Measurements from ENCODE around the gene SSTR4. TPM values are rescaled to one million over a fixed set of nuclear protein-coding genes. Genes with fewer than 3 reads are reported as not detected.

The SSTR4 gene
- total and polyA plus RNA-seq, 2 donors (not counting 3 experiments of a cell fraction or from before 2014, with no cell fraction given) = not detected

DNA sequence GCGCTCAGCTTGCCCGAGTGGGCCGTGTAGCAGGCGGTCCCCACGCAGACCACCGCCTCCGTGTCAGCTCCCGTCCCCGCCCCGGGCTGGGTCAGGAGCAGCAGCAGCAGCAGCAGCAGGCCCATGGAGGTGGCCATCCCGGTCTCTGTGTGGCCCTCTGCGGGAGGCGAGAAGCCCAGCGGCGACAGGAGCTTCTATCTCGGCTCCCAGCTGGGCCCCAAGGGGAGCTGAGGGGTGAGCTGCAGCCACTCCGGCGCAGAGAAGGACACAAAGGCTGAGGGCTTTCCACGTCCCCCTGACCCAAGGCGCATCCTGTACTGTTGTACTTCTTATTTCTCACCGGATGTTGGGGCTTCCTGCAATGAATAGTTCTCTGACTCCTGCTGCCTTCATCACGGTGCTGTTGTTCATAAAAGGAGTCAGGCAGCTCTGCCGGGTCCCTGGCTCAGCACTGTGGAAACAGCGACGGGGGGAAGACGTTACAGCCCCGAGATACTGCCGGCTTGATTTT lies 51.0 kb downstream of the SSTR4 start, which contains the start of gene CD93:
Gene CD93, minus strand, starts transcription at position 269 of the 511 bp plus-strand sequence. Its CDS starts 132 bp downstream, at position 137.
- ChIA-PET CTCF (interaction anchor here (0.8 to 4.8 kb wide), 19 partner anchors 13 to 394 kb away, joined by 3 to 36 read pairs (median 11); partner anchors contain the start of gene THBD), POLR2A (interaction anchor here (0.6 to 2.8 kb wide), 11 partner anchors 14 to 272 kb away, joined by 3 to 20 read pairs (median 8); no protein-coding TSS in a partner anchor)
- Histone ChIP-seq H3K4me3 (replicated peaks in 1 of 3; ENCODE audit: insufficient read depth in 1 of 3, low read depth in 1 of 3, low read length in 3 of 3) (peak within 1 kb of the TSS; percentile 30 to 93 (median 82)), H3K9me1 (replicated peaks; ENCODE audit: control insufficient read depth, extremely low read depth, insufficient read depth, low read length) (no peaks in the 10 kb centered on the region), H2AFZ (ENCODE audit: low read depth, low read length) (peak within 1 kb of the TSS; percentile 5), H3K27ac (ENCODE audit: insufficient read depth, low read depth, low read length) (peak within 1 kb of the TSS; percentile 98), H3K79me2 (ENCODE audit: control insufficient read depth, insufficient read depth, low read length) (peaks cover 48% of the 10 kb centered on the region), H3K4me2 (ENCODE audit: insufficient read depth, low read length) (peak within 1 kb of the TSS; percentile 95), H3K9me3 (replicated peaks; ENCODE audit: control insufficient read depth, insufficient read depth, low read length) (no peaks in the 10 kb centered on the region), H4K20me1 (replicated peaks; ENCODE audit: control insufficient read depth, extremely low read depth, insufficient read depth, low read length) (no peaks in the 10 kb centered on the region), H3K9ac (replicated peaks; ENCODE audit: extremely low read depth, insufficient read depth, low read length) (peak within 1 kb of the TSS; percentile 96), H3K4me1 (ENCODE audit: control insufficient read depth, extremely low read depth, insufficient read depth, low read length) (peaks cover 53% of the 10 kb centered on the region), H3K27me3 (ENCODE audit: control insufficient read depth in 2 of 2, insufficient read depth in 2 of 2, low read length in 2 of 2) (no peaks in the 10 kb centered on the region), H3K36me3 (ENCODE audit: control insufficient read depth in 2 of 2, extremely low read depth in 1 of 2, insufficient read depth in 2 of 2, low read length in 2 of 2) (peaks cover 4% of the 10 kb centered on the region in 2 experiments)
- DNase-seq (ENCODE audit: low read depth, low spot score) = peak; percentile 95
- no TSS peak for BruUV-seq (replicated peaks)
- FAIRE-seq = peak; percentile 99
- TF ChIP-seq, protein P1, sequence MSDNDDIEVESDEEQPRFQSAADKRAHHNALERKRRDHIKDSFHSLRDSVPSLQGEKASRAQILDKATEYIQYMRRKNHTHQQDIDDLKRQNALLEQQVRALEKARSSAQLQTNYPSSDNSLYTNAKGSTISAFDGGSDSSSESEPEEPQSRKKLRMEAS (IDR thresholded peaks at IDR 0.05; ENCODE audit: insufficient read depth, insufficient read length) = no peak
- TF ChIP-seq GATA2 (IDR thresholded peaks at IDR 0.05; ENCODE audit: insufficient read depth, insufficient read length, low read depth, low read length) (peak; percentile 45), POLR2A (IDR thresholded peaks at IDR 0.05; ENCODE audit: low read depth, low read length) (peak; percentile 68), EZH2 (IDR thresholded peaks at IDR 0.05; ENCODE audit: borderline replicate concordance, low read depth, low read length, severe bottlenecking) (no peak), JUN (IDR thresholded peaks at IDR 0.05; ENCODE audit: borderline replicate concordance, insufficient read depth, insufficient read length, low read depth) (peak; percentile 49), POLR2AphosphoS5 (IDR thresholded peaks at IDR 0.05; ENCODE audit: insufficient read depth, low read depth, low read length) (peak; percentile 86), FOS (IDR thresholded peaks at IDR 0.05; ENCODE audit: borderline replicate concordance, insufficient read depth, low read length) (peak; percentile 69), MYC (IDR thresholded peaks at IDR 0.05; ENCODE audit: low read depth, low read length) (no peak)
- TF ChIP-seq, protein P2, sequence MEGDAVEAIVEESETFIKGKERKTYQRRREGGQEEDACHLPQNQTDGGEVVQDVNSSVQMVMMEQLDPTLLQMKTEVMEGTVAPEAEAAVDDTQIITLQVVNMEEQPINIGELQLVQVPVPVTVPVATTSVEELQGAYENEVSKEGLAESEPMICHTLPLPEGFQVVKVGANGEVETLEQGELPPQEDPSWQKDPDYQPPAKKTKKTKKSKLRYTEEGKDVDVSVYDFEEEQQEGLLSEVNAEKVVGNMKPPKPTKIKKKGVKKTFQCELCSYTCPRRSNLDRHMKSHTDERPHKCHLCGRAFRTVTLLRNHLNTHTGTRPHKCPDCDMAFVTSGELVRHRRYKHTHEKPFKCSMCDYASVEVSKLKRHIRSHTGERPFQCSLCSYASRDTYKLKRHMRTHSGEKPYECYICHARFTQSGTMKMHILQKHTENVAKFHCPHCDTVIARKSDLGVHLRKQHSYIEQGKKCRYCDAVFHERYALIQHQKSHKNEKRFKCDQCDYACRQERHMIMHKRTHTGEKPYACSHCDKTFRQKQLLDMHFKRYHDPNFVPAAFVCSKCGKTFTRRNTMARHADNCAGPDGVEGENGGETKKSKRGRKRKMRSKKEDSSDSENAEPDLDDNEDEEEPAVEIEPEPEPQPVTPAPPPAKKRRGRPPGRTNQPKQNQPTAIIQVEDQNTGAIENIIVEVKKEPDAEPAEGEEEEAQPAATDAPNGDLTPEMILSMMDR (IDR thresholded peaks at IDR 0.05; ENCODE audit: extremely low read depth in 1 of 2, insufficient read depth in 1 of 2, low read depth in 1 of 2, low read length in 2 of 2) = peak in 1 of 2 donors; percentile 14
- dilution Hi-C loops (cut with MboI; ENCODE audit: extremely low pct_ligation_motif_present, low sequenced_read_pairs) (no loop called here), intact Hi-C loops (cut with micrococcal nuclease) (loop anchor here (1.0 to 10.0 kb wide), 6 partner anchors 20 to 1781 kb away; partner anchors contain the start of gene XRN2)
